GM19099 (cell line): ENCODE results near the gene SLC2A4.

Experiments used
- POLR2A ChIP-seq: IDR thresholded peaks from 3 replicates; pipeline ENCODE4 v1.6.1; 2011; ENCODE audit warnings: low read depth; ENCODE audit not compliant: insufficient read length; ENCODE audit errors: extremely low read depth

The SLC2A4 gene

GRCh38 chr17:7258731-7259554 lies 22.6 kb upstream of the SLC2A4 start:
- TF ChIP-seq POLR2A: no peak

GRCh38 chr17:7259555-7259889 lies 22.0 kb upstream of the SLC2A4 start:
- TF ChIP-seq POLR2A: no peak

- TF ChIP-seq POLR2A: no peak
These were observed 21.4 kb upstream of the SLC2A4 start for GRCh38 chr17:7260151-7260550.

DNA sequence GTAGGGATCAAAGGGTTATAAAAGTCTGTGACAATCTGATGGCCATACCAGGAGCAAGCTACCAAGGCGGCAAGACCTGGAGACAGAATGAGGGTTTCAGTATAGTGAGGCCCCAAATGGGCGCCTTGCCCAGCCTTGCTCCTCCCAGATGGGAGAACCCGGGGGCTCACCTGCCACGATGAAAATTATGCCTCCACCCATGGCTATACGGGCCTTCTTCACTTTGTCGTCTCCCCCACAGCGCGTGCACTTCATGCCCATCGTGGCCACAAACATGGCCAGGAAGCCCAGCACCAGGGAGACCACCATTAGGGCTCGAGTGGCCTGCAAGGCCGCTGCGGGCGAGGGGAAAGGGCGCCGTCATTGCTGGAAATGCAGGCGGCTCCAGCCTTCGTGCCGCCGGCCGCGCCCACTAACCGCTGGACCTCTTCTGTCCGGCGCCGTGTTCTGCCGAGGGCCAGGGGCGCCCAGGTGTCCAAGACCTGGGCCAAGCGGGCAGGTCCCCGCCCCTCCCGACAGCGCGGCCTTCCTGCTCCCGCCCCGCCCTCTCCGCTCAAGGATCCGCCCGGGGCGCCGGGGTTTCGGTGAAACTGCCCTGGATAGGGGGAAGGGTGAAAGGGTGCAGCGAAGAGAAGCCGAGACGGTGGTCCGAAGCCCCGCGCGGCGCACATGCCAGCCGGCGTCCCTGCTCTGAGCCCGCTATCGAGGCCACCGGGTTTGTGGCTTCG lies 20.7 kb upstream of the SLC2A4 start:
- no peak for TF ChIP-seq POLR2A

DNA sequence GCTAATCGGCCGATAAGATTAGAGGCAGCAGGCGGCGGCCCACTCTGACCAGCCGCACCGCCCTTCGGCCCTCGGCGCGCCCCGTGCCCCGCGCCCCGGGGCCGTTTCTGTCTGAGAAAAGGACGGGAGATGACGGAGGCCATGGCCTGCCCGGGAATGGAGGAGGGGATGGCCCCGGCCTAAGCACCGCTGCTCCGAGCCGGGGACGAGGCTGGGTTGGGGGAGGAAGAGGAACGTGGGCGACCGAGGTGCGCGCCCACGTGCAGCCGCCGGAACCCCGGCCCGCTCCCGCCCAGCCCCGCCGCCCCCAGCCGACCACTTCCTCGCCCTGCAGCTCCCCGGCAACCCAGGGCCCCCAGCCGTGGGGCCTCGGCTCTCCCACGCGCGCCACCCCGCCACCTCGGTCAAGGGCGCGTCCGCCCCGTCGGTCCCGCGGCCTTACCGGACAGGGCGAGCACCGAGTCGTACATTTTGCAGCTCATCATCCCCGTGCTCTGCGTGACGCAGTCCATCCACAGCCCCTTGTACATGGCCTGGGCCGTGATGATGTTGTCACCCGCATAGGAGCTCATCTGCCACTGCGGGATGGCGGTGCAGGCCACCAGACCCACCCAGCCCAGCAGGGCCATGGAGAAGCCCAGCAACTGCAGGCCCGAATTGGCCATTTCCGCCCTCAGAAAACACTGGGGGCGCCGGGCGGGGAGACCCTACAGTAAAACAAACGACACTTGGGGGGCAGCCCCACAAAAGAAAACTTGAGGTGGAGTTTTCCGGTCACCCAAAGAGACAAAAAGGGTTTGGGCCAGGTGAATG lies 19.9 kb upstream of the SLC2A4 start:
- TF ChIP-seq POLR2A: no peak

DNA sequence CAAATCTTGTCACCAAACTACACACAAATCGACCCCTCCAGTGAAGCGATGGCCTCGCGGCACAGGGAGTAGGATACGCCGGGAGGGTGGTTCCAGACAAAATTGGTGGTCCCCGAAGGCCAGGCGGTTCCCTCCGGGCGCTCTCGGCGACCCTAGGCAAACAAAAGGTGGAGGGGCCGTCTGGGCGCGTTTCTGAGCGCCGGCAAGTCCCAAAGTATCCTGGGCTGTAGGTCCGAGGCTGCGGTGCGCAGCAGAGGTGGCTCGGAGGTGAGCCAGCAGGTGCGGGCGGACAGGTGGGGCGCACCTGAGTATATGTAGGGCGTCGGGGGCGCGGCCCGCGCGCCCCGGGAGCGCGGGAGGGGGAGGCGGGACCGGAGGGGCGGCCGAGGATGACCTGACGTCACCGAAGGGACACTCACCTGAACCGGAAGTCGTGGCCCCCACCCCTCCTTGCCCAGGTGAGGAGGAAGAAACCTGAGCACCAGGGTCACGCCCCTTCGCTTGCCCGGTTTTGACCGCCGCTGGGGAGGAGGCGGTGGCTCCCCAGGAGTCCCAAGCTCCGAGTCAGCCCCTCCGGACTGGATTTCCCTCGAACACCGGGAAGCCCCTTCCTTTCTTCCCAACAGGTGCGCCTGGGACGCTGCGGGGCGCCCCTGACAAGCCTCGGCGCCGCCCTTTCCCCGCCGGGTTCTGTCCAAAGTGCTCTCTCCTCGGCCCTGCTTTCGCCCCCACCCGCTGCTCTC lies 19.2 kb upstream of the SLC2A4 start, which contains the start of gene CLDN7:
CLDN7 (minus strand) TSS at position 287 of the 743 bp plus-strand sequence. CDS start 435 bp downstream, outside the sequence.
- TF ChIP-seq POLR2A: no peak

DNA sequence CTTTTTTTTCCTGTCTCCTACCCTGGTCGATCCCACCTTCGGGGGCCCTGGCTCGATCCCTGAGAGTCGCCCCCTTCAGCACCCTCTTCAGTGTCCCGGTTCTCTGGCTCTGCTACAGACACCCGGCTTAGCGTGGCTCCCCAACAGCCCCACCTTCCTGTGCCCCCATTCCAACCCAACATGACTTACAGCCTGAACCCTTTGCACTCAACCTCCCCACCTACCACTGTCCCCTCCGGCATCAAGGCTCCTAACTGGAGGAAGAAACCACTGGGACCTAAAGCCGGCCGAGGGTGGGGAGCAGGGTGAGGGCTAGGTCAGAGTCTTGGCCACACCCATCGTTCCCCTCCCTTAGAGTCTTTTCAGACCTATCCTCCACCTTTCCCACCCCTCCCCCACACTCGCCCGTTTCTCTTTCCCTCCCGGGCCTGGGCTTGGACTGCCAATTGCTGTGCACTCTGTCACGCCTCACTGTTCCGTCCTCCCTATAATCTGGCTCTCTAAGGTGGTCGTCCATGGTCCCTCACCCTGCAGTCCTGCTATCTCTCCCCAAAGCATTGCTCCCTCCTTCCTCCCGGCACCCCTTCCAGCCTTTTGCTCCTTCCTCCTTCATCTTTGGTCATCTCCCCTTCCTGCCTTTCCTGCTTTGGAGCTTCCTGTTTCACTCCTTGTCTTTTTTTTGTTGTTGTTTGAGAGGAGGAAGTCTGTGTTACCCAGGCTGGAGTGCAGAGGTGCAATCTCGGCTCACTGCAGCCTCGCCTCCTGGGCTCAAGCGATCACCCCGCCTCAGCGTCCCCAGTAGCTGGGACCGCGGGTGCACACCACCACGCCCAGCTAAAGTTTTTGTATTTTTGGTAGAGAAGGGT lies 18.4 kb upstream of the SLC2A4 start:
- no peak for TF ChIP-seq POLR2A

GRCh38 chr17:7263801-7264078 lies 17.8 kb upstream of the SLC2A4 start:
- no peak for TF ChIP-seq POLR2A

DNA sequence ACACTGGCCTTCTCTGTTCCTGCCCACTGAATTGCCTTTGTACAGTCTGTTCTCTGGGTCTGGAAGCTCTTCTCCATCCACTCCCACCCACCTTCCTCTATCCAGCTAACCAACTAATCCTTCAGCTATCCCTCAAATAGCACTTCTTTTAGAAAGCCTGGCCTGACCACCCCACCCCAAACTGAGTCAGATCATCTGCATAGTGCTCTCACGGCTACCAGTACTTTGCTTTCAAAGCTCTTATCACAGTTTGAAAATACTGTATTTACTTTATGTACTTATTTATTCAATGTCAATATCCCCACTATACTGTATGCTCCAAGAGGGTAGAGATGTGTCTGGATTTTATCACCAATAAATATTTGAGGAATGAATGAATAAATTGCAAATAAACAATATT lies 14.7 kb upstream of the SLC2A4 start:
- no peak for TF ChIP-seq POLR2A

- TF ChIP-seq POLR2A: no peak
These were observed 2.1 kb upstream of the SLC2A4 start for GRCh38 chr17:7279448-7279847.

DNA sequence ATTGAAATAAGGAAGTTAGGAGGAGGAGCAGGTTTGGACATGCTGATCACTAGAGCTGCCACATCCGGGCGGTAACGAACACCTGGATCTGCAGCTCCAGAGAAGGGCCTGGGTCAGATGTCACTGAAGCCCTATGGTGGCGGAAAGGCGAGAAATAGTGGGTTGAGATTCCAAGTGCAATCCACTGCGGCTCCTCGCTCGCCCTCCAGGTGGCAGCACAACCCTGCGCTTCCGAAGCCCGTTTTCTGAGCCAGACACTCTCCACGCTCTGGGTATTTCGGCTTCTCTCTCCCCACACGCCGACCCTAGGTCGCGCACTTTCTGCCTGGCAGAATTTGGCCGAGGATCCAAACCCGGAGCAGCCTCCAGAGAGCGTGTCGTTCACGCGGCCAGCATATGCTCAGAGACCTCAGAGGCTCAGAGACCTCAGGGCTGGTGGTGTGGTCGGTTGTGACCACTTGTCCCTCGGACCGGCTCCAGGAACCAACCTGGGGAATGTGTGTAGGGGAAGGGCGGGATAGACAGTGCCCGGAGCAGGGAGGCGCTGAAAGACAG lies 922 bp upstream of the SLC2A4 start:
- TF ChIP-seq POLR2A: no peak

DNA sequence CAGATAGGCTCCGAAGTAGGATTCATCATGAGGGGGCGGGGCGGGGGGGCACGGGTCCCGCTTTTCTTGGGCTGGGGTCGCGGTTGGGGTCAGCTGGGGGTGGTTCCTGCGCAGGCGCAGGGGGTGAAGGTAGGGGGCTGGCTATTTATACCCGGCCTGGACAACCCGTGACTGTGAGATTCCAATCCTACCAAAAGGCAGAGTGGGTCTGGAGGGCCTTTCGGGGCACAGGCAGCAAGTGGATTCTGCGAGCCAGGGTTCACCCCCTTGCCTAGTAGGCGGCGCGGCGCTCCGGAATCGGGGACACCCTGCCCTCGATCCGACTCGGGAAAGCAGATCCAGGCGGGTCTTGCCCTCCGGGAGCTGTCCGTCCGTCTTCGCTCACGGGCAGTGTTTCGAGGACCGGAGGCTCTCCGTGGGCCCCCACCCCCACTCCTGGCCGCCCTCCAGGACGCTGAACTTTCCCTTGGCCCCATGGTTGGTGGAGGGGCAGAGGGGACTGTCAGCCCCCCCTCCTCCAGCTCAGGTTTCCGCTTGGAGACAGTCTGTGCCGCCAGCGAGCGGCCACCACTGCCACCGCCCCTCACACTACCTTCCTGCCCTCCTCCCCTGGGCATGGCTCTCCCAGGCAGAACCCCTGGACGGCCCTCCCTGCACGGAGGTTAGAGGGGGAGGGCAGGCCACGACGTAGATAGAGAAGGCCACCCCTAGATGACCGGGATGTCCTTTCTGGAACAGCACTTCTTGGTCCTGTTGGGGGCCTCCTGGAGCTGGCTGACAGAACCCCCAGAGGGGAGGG lies 634 bp downstream of the SLC2A4 start:
- no peak for TF ChIP-seq POLR2A

DNA sequence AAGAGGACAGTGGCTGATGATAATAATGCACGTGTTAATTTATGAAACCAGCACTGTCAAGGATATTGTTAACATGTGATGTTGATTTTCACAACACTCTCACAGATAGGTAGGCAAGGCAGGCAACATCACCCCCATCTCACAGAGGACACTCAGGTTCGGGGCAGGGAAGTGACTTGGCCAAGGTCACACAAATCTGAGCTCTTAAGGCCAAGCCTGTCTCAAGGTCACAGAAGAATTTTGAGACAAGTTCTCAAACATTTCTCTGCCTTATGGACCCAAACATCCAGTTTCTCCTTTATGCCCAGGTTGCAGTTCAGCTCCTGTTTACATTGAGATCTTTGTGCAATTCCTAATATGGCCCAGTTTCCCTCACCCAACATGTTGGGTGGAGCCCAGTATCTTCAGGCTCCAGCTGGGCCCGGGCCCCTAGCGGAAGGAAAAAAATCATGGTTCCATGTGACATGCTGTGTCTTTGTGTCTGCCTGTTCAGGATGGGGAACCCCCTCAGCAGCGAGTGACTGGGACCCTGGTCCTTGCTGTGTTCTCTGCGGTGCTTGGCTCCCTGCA lies 1.3 kb downstream of the SLC2A4 start:
- TF ChIP-seq POLR2A: no peak
